HG02884 (cell line): ENCODE measurements around the gene CCDC183.
A peak's percentile ranks its signal among the peaks of the same experiment; 100 is the strongest.
"Not testable (repeated sequence)": the region's sequence is repeated elsewhere in the genome, so short reads cannot be mapped to it uniquely, and the experiment has no call there.

Source experiments
- ATAC-seq: cut with Tn5 transposase; IDR thresholded peaks from one replicate; pipeline ENCODE4 v1.9.1; 2021; ENCODE audit warnings: mild to moderate bottlenecking, moderate library complexity; ENCODE audit not compliant: unreplicated experiment

CCDC183 gene

GRCh38 chr9:136837146-136837855 is 41.2 kb downstream of the CCDC183 start:
- no peak for ATAC-seq

- ATAC-seq = not testable (repeated sequence)
These were observed 41.7 kb downstream of the CCDC183 start for GRCh38 chr9:136837856-136838277.

- ATAC-seq = no peak
These were observed 42.4 kb downstream of the CCDC183 start for GRCh38 chr9:136838314-136839228.

- ATAC-seq = no peak
These were observed 43.3 kb downstream of the CCDC183 start for GRCh38 chr9:136839229-136840139.

GRCh38 chr9:136840140-136840876 is 44.2 kb downstream of the CCDC183 start:
- no peak for ATAC-seq

- ATAC-seq = no peak
These were observed 44.9 kb downstream of the CCDC183 start for GRCh38 chr9:136840877-136841645.

GRCh38 chr9:136841646-136842379 is 45.7 kb downstream of the CCDC183 start:
- not testable (repeated sequence) for ATAC-seq

GRCh38 chr9:136842380-136842948 is 46.3 kb downstream of the CCDC183 start, which contains the start of gene AJM1:
Gene AJM1, plus strand, starts transcription at chr9:136842478. Its CDS starts 1,937 bp downstream, at chr9:136844415.
- ATAC-seq = peak; percentile 48

GRCh38 chr9:136843159-136843800 is 47.1 kb downstream of the CCDC183 start:
- ATAC-seq = not testable (repeated sequence)

- ATAC-seq = not testable (repeated sequence)
These were observed 47.9 kb downstream of the CCDC183 start for GRCh38 chr9:136843801-136844740.

- ATAC-seq = no peak
These were observed 48.8 kb downstream of the CCDC183 start for GRCh38 chr9:136844761-136845464.

- no peak for ATAC-seq
These were observed 49.5 kb downstream of the CCDC183 start for GRCh38 chr9:136845465-136846260.

- ATAC-seq = no peak
These were observed 50.4 kb downstream of the CCDC183 start for GRCh38 chr9:136846376-136847087.

GRCh38 chr9:136847088-136847825 is 51.1 kb downstream of the CCDC183 start:
- no peak for ATAC-seq
